Retinal pigment epithelial cell (primary cell): Measurements from ENCODE around the gene RFFL.

ENCODE experiments used
- DNase-seq: peaks from one replicate; pipeline ENCODE4 v3.0.0-alpha.2; 2010; ENCODE audit warnings: low read depth
- H3K4me3 ChIP-seq: 2 replicates; pipeline ENCODE4 v1.5.1; 2011; ENCODE audit warnings: mild to moderate bottlenecking, low read length, control low read depth, moderate library complexity
- CTCF ChIP-seq: conservative IDR thresholded peaks from 2 replicates; pipeline ENCODE4 v1.5.1; 2011; ENCODE audit warnings: low read depth, low read length, control low read depth, inconsistent platforms

Gene RFFL

GRCh38 chr17:35069311-35069710, 5.8 kb upstream of the RFFL start:
- no peak for TF ChIP-seq CTCF
- DNase-seq = no peak
- no peak overlapping the region for H3K4me3 ChIP-seq

GRCh38 chr17:35068249-35068648, 4.7 kb upstream of the RFFL start:
- TF ChIP-seq CTCF = no peak

GRCh38 chr17:35065880-35066279, 2.4 kb upstream of the RFFL start:
- DNase-seq = no peak
- H3K4me3 ChIP-seq = no peak overlapping the region
- TF ChIP-seq CTCF = no peak

More at GRCh38 chr17:35068249-35068648, 4.7 kb upstream of the RFFL start:
- DNase-seq = no peak
- no peak overlapping the region for H3K4me3 ChIP-seq

GRCh38 chr17:35064516-35065215, 1.2 kb upstream of the RFFL start:
- DNase-seq = no peak
- H3K4me3 ChIP-seq = no peak overlapping the region
- TF ChIP-seq CTCF = no peak

GRCh38 chr17:35062308-35062707, 1.2 kb downstream of the RFFL start:
- no peak overlapping the region for H3K4me3 ChIP-seq
- no peak for TF ChIP-seq CTCF
- DNase-seq = no peak

- no peak for TF ChIP-seq CTCF
- no peak for DNase-seq
- H3K4me3 ChIP-seq = no peak overlapping the region
Measured at GRCh38 chr17:35057332-35057915, 6.1 kb downstream of the RFFL start.

- no peak overlapping the region for H3K4me3 ChIP-seq
- no peak for DNase-seq
- no peak for TF ChIP-seq CTCF
Measured at GRCh38 chr17:35056013-35056412, 7.5 kb downstream of the RFFL start.
